ENCODE data around the gene MSMP.
A peak's percentile ranks its signal among the peaks of the same experiment; 100 is the strongest.

Gene MSMP

GRCh38 chr9:35743880-35744518, 10.1 kb downstream of the MSMP start:
- DNase-seq = no peak

GRCh38 chr9:35743452-35743851, 10.6 kb downstream of the MSMP start:
- no peak for DNase-seq

DNA sequence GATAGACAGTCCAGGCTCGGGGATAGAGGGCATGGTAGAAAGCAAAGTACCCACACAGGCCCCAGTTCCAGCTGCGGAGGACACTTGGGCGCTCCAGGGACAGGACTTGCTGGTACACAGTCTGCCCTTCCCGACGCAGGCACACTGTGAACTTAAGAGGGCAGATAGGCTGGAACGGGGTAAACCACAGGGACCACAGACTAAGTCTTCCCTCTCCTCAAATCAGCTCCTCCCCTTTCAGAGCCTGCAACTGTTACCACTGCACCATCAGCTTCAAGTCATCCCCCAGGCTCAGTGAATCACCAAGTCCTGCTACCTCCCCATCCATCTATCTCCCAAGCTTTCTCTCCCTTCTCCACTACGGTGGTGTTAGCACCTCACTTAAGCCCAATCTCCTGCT, 12.3 kb downstream of the MSMP start:
- DNase-seq = no peak

DNA sequence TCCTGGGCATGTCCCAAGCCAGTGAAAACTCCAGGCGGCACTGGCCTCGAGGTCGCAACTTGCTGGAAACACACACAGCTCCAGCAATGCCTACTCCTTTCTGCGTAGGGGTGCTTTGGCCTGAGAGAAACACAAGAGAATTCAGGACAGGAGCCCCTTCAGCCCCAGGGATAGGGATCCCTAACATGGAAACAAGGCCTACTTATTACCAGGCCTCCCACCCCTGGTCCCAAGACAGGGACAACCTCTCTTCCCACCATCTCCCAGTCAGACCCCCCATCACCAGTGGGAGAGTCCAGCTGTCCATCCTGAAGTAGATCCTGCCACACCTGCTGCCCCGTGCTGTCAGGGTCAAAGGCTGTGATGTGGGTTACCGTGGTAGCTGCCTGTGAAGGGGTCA, 13.8 kb downstream of the MSMP start:
- DNase-seq = no peak

GRCh38 chr9:35738924-35739323, 15.2 kb downstream of the MSMP start:
- no peak for DNase-seq

GRCh38 chr9:35738186-35738585, 15.9 kb downstream of the MSMP start:
- DNase-seq = no peak

- DNase-seq = no peak
Observed at GRCh38 chr9:35737143-35737542, 16.9 kb downstream of the MSMP start.

DNA sequence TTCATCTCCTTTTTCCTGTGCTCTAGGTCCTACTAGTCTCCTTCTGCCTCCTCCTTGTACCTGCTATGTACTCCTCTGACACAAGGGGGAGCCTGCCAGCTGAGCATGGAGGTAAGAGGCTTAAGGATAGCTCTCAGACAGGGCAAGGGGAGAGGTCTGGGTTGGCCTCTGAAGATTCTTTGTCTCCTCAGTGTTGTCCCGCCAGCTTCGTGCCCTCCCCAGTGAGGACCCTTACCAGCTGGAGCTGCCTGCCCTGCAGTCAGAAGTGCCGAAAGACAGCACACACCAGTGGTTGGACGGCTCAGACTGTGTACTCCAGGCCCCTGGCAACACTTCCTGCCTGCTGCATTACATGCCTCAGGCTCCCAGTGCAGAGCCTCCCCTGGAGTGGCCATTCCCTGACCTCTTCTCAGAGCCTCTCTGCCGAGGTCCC, 17.9 kb downstream of the MSMP start:
- peak in 28 of 56 donors; percentile 2 to 62 (median 18) for DNase-seq

GRCh38 chr9:35734096-35734495, 20.0 kb downstream of the MSMP start:
- no peak for DNase-seq

- peak in 10 of 56 donors; percentile 16 to 57 (median 39) for DNase-seq
Observed at GRCh38 chr9:35732800-35733541, 21.1 kb downstream of the MSMP start.

- DNase-seq = peak; percentile 86 to 100 (median 97)
Observed at GRCh38 chr9:35732185-35732799, 21.8 kb downstream of the MSMP start, which contains the start of the genes CREB3 and TLN1. CREB3 (plus strand) TSS chr9:35732666; CDS start chr9:35732773, 107 bp downstream. TLN1 (minus strand) TSS chr9:35732195; CDS start chr9:35725694, 6,501 bp downstream.

DNA sequence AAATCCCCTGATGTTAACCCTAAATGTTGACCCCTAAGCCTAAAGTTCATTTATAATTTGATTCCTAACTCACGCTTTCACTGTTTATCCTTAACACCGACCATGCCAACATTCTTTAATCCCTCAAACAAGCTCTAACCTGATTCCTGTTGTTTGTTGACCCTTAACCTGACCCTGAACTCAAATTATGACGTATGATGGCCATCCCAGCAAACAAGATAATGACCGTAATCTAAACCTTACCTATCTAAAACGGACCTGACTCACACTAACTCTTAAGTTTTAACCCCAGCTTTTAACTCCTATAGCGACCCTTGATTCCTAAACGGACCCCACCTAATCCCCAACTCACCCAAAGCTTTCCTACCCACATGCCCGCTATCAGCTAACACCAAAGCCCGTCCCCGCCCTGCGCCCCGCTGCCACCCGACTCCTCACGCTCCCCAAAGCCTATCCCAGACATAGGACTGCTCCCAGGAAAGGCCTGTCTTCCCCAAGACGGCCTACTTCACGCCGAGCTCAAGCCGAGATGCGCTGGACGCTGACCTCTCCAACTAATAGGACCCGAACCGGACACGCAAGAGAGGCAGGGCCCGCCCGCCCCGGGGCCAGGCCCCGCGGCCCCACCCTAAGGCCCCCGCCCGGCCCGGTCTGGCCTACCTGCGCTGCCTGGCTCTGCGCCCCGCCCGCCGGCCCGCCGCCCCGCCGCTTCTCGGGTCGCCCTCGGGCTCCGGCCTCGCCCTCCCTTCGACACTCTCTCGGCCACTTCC, 22.5 kb downstream of the MSMP start:
- peak in 4 of 56 donors; percentile 49 to 73 (median 62) for DNase-seq

DNA sequence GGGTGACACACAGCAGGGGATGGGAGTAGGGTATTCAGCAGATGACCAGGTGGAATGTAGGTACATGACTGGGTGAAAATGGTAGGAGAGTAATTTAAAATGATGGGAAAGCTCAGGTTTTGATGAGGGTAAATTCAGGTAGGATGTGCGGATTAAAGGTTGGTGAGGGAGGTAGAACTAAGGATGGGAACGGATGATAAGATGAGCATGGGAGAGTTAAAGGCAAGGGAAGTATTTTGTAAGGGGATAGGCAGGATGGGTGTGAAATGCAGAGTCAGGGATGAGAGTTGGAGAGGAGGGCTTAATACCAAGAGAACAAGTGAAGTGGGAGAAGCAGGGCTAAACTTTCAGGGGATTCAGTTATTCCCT, 23.6 kb downstream of the MSMP start:
- DNase-seq = no peak

DNA sequence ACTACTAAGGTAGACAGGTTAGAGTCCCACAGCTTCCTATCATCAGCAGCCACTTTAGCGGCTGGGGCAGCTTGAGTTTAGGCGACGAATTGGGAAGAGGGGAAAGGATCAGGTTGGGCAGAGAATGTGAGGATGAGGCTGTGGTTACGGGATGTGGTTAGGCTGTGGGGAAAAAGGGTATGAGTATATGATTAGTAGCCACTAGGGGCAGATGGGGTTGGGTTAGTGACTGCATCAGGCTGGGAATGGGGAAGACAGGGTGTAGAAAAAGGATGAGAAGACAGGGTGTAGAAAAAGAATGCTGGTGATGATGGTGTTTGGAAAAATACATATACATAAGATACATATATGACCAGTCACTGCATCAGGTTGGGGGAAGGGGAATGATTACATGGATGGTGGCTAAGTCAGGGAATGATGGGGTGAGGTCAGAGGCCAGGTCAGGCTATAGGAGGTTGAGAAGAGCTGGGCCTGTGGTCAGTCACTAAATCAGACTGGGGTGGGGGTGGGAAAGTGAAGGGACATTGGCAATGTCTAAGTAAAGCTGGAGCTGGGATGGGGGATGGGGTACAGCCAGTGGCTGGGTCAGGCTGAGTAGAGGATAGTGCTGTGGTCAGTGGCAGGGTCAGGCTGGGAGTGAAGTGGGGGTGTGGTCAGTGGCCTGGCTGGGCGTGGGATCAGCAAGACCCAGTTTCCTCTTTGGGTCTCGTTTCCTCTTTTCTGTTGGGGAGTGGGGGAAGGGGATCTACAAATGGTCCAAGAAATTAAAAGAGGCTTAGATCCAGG, 24.2 kb downstream of the MSMP start:
- peak in 21 of 56 donors; percentile 3 to 32 (median 17) for DNase-seq

DNA sequence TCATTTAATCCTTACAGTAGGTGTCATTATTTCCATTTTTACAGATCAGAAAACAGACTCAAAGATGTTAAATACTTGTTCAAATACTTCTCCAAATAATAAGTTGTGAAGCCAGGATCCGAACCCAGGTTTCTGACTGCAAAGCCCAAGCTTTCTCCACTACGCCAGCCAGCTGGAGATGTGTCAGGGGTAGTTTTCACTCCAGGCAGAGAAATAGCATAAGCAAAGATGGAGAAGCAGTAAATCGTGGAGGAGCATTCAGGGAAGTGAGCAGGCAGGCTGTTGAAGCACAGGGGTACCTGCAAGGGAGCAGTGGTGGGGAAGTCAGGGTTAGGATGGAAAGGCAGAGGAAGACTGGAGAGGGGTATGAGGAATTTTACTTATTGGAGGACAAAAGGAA, 25.0 kb downstream of the MSMP start:
- no peak for DNase-seq

DNA sequence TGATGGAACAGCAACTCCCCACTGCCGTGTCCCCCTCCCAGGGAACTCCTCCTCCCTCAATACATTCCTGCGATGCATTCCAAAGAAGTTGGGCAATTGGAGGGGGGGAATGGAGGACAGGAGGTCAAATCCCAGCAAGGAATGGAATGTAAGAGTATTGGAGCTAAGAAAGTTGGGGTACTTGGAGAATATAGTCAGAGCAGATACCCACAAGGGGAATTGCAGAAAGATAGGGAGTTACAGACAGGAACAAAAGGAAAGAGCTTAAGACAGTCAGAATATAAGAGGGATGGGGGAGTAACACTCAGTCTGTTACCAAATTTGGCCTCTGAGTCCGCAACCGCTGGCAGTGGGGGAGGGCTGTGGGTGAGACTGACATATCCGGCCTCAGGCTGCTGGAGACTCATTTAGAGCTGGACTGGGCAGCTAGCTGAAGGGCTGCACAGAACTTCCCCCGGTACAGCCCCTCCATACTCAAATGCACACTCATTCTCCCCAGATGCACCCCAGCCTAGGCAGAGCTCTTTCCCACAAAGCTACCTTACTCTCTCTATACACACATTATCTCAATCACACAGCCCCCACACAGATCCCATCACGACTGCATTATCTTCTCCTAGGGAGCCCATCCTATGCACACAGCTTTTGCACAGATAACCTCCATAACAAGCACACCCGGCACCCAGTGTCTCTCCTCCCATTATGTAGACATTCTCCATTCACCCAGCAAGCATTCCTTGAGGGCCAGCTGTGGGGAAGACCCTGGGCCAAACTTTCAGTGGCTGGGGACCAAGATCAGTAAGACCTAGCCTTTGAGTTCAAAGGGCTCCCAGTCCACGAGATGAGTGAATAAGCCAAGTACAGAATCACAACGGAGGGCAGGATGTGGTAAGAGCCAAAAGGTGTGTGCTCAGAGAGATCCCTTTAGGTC, 25.8 kb downstream of the MSMP start:
- peak in 20 of 56 donors; percentile 5 to 45 (median 20) for DNase-seq

DNA sequence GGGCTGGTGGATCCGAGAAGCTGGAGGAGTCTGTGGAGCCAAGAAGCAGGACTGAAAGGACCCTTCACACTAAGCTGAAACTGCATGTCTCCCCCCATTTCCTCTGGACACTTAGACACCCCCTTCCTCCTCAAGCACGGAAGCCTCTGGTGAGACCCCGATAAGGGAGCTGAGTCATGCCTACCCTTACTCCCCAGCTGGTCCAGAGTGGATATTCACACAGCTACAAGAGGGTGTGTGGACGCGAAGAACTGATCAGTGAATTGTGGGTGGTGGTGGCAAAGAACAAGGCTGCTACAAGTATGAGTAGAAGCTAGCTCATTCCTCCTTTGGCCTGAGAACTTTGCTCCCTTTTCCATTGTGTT, 26.4 kb downstream of the MSMP start:
- DNase-seq = no peak

DNA sequence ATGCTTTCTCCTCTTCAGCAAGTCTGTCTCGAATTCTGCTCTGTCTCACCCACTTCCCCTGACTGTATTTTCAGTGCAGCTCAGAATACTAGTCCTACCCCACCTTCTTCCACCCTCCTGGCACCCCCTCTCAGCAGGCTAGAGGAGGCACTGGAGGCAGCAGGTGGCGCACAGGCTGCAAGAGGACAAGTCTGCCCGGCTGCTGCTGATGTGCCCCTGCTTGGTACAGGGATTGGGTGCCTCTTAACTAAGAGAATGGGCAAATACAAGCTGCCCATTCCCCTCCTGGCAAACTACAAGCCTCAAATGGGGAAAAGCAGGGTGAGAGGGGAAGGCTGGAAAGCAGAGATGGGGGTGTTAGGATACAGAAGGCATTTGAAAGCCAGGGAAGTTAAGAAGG, 27.1 kb downstream of the MSMP start:
- DNase-seq = peak in 37 of 56 donors; percentile 1 to 80 (median 42)

DNA sequence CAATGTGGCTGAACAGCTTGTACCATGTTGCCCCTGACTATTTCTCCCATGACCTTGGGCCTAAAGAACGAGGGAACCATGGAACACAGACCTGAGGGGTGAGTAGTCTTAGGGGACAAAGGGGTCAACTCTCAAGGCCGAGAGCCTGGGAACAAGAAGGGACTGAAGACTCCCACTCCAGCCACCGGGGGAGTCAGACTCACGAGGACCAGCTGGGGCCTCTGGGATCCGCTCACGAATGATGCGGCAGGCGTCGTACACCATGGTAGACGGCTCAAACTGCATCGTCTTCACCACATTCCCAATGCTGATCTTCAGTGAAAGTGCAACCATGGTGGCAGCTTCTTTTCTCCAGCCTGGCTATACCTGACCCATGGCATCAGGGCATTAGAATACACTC, 28.7 kb downstream of the MSMP start:
- no peak for DNase-seq

DNA sequence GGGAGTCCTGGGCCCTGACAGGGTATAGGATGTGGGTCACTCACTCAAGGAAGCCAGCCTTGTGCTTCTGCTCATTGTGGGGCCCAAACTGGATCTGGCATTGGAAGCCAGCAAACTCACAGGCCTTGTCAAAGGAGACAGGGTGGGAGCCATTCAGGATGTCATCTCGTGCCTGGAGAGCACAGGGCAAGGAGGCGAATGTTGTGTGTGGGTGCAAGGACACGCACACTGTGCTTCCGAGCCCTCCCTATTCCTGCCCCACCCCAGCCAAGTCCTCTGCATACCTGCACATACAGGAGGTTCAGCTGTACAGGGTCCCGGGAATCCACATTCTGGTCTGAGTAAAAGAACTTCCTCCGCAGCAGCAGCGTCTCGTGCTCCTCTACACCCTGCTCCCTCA, 30.2 kb downstream of the MSMP start:
- DNase-seq = no peak
